ENCODE measurements around the gene FNDC3B. TPM values are rescaled to one million over a fixed set of nuclear protein-coding genes. Genes with fewer than 3 reads are reported as not detected.

FNDC3B gene
- total RNA-seq, 4 donors from 2014 or later, result 114 to 217 (median 164) TPM

GRCh38 chr3:172203522-172204258 lies 164.3 kb downstream of the FNDC3B start:
- no peak for TF ChIP-seq CTCF (IDR thresholded peaks at IDR 0.05)
- DNase-seq (ENCODE audit: low spot score) (no peak), ATAC-seq (ENCODE audit: low FRiP score) (peak; percentile 34)

GRCh38 chr3:172204716-172205115 lies 165.3 kb downstream of the FNDC3B start:
- ATAC-seq (ENCODE audit: low FRiP score), result no peak
- TF ChIP-seq CTCF (IDR thresholded peaks at IDR 0.05), result no peak
- no peak for DNase-seq (ENCODE audit: low spot score)

- no peak for TF ChIP-seq CTCF (IDR thresholded peaks at IDR 0.05)
- no peak for ATAC-seq (ENCODE audit: low FRiP score)
- DNase-seq (ENCODE audit: low spot score), result no peak
Observed at GRCh38 chr3:172208586-172209332, 169.4 kb downstream of the FNDC3B start.

GRCh38 chr3:172209333-172210321 lies 170.2 kb downstream of the FNDC3B start:
- no peak for TF ChIP-seq CTCF (IDR thresholded peaks at IDR 0.05)
- peak; percentile 8 for ATAC-seq (ENCODE audit: low FRiP score)
- no peak for DNase-seq (ENCODE audit: low spot score)

GRCh38 chr3:172210355-172210754 lies 171.0 kb downstream of the FNDC3B start:
- no peak for TF ChIP-seq CTCF (IDR thresholded peaks at IDR 0.05)
- DNase-seq (ENCODE audit: low spot score) (no peak), ATAC-seq (ENCODE audit: low FRiP score) (peak; percentile 12)

GRCh38 chr3:172211123-172211522 lies 171.7 kb downstream of the FNDC3B start:
- TF ChIP-seq CTCF (IDR thresholded peaks at IDR 0.05), result no peak
- DNase-seq (ENCODE audit: low spot score) (no peak), ATAC-seq (ENCODE audit: low FRiP score) (no peak)

Data from omental fat pad (tissue), 4 donors.